Colonic mucosa (tissue), 4 donors: ENCODE measurements around the gene TRIOBP. TPM values are rescaled to one million over a fixed set of nuclear protein-coding genes. Genes with fewer than 3 reads are reported as not detected.

Experiments used
- DNase-seq: peaks from one replicate; pipeline ENCODE4 v3.0.0-alpha.2; 2020
- H3K27ac ChIP-seq: fragments of 200-600 bp; one replicate; pipeline ENCODE4 v1.8.0; 2021
- H3K27me3 ChIP-seq: fragments of 200-600 bp; one replicate; pipeline ENCODE4 v1.8.0; 2021
- H3K36me3 ChIP-seq: fragments of 200-600 bp; one replicate; pipeline ENCODE4 v1.8.0; 2021
- H3K4me1 ChIP-seq: fragments of 200-600 bp; one replicate; pipeline ENCODE4 v1.8.0; 2021; ENCODE audit warnings: mild to moderate bottlenecking
- H3K4me3 ChIP-seq: fragments of 200-600 bp; one replicate; pipeline ENCODE4 v1.8.0; 2021
- H3K9ac ChIP-seq, 2 donors: one replicate each; pipeline ENCODE4 v1.7.0; 2013; ENCODE audit warnings: control low read depth in 2 of 2, low read depth in 2 of 2, low read length in 2 of 2
- H3K9me3 ChIP-seq: fragments of 200-600 bp; one replicate; pipeline ENCODE4 v1.8.0; 2021
- CTCF ChIP-seq: fragments of 200-600 bp; IDR thresholded peaks from one replicate; pipeline ENCODE4 v1.8.0; 2022; ENCODE audit warnings: antibody characterized with exemption, mild to moderate bottlenecking
- intact Hi-C: fragments of 100-400 bp; cut with DNase I; formaldehyde crosslinking; loops from one replicate; pipeline ENCODE4 v1.14.1; 2022
- total RNA-seq, 2 donors: library from RNA; stranded (reverse); fragmentation: NEBNext Ultra II Directional in 1 of 2; extraction: Animal tissue kit (Norgen Biotek cat#: 25700) in 1 of 2; gene quantifications; one replicate each; pipeline ENCODE4 v1.2.1, GENCODE V29; 2021
- donor health status: healthy.
- donor health status: DM: no; HTN: no; CAD: no.
- donor health status: DM: no; HTN: no; CAD: no.

Gene TRIOBP
- total RNA-seq, 2 donors from 2014 or later = 69.5 to 75.7 TPM

- TF ChIP-seq CTCF = no peak
- no peaks in the 10 kb centered on the region for H3K27me3 ChIP-seq
- H3K36me3 ChIP-seq = no peaks in the 10 kb centered on the region
- H3K4me3 ChIP-seq = no peak overlapping the region
- no peak overlapping the region for H3K9ac ChIP-seq
- intact Hi-C loops = no loop called here
- H3K9me3 ChIP-seq = no peaks in the 10 kb centered on the region
- H3K27ac ChIP-seq = no peak overlapping the region
- H3K4me1 ChIP-seq = no peaks in the 10 kb centered on the region
- DNase-seq = no peak
These were observed 66.8 kb downstream of the TRIOBP start for GRCh38 chr22:37763652-37764051.

- H3K9ac ChIP-seq = no peak overlapping the region
- H3K27me3 ChIP-seq = no peaks in the 10 kb centered on the region
- no peaks in the 10 kb centered on the region for H3K9me3 ChIP-seq
- no peak overlapping the region for H3K4me3 ChIP-seq
- no peak for DNase-seq
- H3K27ac ChIP-seq = no peak overlapping the region
- no peaks in the 10 kb centered on the region for H3K4me1 ChIP-seq
- no peak for TF ChIP-seq CTCF
- H3K36me3 ChIP-seq = no peaks in the 10 kb centered on the region
- intact Hi-C loops = no loop called here
These were observed 67.8 kb downstream of the TRIOBP start for GRCh38 chr22:37764622-37765021.

- Histone ChIP-seq H3K27me3 (no peaks in the 10 kb centered on the region), H3K4me1 (no peaks in the 10 kb centered on the region), H3K27ac (no peak overlapping the region), H3K4me3 (no peak overlapping the region), H3K36me3 (no peaks in the 10 kb centered on the region), H3K9me3 (no peaks in the 10 kb centered on the region), H3K9ac (no peak overlapping the region)
- TF ChIP-seq CTCF = no peak
- no peak for DNase-seq
- intact Hi-C loops = no loop called here
These were observed 68.7 kb downstream of the TRIOBP start for GRCh38 chr22:37765498-37765897.

GRCh38 chr22:37765953-37766576, 69.2 kb downstream of the TRIOBP start:
- Histone ChIP-seq H3K36me3 (peaks cover 3% of the 10 kb centered on the region), H3K9ac (no peak overlapping the region), H3K9me3 (no peaks in the 10 kb centered on the region), H3K4me3 (no peak overlapping the region), H3K27ac (no peak overlapping the region), H3K4me1 (no peaks in the 10 kb centered on the region), H3K27me3 (no peaks in the 10 kb centered on the region)
- intact Hi-C loops = no loop called here
- no peak for TF ChIP-seq CTCF
- DNase-seq = no peak

GRCh38 chr22:37768273-37768672, 71.4 kb downstream of the TRIOBP start:
- TF ChIP-seq CTCF = no peak
- H3K4me1 ChIP-seq = no peaks in the 10 kb centered on the region

More at GRCh38 chr22:37768273-37768672, 71.4 kb downstream of the TRIOBP start:
- intact Hi-C loops = no loop called here
- no peak overlapping the region for H3K9ac ChIP-seq
- no peak overlapping the region for H3K4me3 ChIP-seq
- no peak for DNase-seq
- H3K9me3 ChIP-seq = no peaks in the 10 kb centered on the region
- peaks cover 12% of the 10 kb centered on the region for H3K36me3 ChIP-seq
- no peak overlapping the region for H3K27ac ChIP-seq
- H3K27me3 ChIP-seq = no peaks in the 10 kb centered on the region
